ENCODE measurements around the gene RAD51B.

GRCh38 chr14:68451696-68452373 is 632.3 kb downstream of the RAD51B start:
- no peak for TF ChIP-seq POLR2A (IDR thresholded peaks at IDR 0.05)
- no peak for TF ChIP-seq CTCF (IDR thresholded peaks at IDR 0.05)
- TF ChIP-seq POLR2AphosphoS5 (IDR thresholded peaks at IDR 0.05), result peak in 1 of 3 donors; percentile 27
